ENCODE measurements around the gene FLNB. TPM values are rescaled to one million over a fixed set of nuclear protein-coding genes. Genes with fewer than 3 reads are reported as not detected.

Gene FLNB
- total and polyA plus RNA-seq, 10 of the 15 experiments (the other 5 are each of a cell fraction or from before 2014, with no cell fraction given) = 13.6 to 51.8 (median 26.4) TPM

DNA sequence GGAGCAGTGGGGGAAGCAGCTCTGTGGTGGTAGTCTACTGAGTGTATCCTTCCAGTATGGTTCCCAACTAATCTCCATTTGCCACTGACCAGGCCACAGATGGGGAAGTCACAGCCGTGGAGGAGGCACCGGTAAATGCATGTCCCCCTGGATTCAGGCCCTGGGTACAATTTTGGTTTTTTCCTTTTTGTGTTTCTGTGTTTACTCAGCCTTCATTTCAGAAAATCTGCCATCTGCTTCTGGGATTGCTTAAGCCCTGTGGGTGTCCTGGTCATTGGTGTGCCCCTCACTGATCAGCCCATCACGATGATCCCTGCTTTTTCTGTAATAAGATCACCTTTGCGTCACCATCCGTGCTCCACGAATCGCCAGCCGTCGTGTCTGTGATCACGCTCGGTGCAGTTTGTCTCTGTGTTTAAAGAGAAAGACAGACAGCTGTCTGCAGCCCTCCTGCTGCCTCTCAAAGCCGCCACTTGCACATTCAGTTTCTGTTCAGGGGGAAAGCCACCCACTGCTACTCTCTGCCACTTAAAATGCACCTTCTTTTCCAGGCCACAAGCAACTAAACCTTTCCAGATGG, 133.6 kb downstream of the FLNB start:
- intact Hi-C loops (cut with micrococcal nuclease; ENCODE audit: unreplicated experiment) (no loop called here), in situ Hi-C loops (cut with MboI) (no loop called here)
- WGBS (ENCODE audit: insufficient coverage, insufficient replicate concordance, low lambda C conversion rate, missing lambda C conversion rate) = 82% methylated on average over 12 of the region's 12 CpGs
- TF ChIP-seq, protein P1, sequence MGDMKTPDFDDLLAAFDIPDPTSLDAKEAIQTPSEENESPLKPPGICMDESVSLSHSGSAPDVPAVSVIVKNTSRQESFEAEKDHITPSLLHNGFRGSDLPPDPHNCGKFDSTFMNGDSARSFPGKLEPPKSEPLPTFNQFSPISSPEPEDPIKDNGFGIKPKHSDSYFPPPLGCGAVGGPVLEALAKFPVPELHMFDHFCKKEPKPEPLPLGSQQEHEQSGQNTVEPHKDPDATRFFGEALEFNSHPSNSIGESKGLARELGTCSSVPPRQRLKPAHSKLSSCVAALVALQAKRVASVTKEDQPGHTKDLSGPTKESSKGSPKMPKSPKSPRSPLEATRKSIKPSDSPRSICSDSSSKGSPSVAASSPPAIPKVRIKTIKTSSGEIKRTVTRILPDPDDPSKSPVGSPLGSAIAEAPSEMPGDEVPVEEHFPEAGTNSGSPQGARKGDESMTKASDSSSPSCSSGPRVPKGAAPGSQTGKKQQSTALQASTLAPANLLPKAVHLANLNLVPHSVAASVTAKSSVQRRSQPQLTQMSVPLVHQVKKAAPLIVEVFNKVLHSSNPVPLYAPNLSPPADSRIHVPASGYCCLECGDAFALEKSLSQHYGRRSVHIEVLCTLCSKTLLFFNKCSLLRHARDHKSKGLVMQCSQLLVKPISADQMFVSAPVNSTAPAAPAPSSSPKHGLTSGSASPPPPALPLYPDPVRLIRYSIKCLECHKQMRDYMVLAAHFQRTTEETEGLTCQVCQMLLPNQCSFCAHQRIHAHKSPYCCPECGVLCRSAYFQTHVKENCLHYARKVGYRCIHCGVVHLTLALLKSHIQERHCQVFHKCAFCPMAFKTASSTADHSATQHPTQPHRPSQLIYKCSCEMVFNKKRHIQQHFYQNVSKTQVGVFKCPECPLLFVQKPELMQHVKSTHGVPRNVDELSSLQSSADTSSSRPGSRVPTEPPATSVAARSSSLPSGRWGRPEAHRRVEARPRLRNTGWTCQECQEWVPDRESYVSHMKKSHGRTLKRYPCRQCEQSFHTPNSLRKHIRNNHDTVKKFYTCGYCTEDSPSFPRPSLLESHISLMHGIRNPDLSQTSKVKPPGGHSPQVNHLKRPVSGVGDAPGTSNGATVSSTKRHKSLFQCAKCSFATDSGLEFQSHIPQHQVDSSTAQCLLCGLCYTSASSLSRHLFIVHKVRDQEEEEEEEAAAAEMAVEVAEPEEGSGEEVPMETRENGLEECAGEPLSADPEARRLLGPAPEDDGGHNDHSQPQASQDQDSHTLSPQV (IDR thresholded peaks at IDR 0.05) = no peak
- TF ChIP-seq DPF2 (IDR thresholded peaks at IDR 0.05) = no peak
- TF ChIP-seq ZNF24 (IDR thresholded peaks at IDR 0.05) = no peak
- no peak for TF ChIP-seq RBBP5 (conservative IDR thresholded peaks at IDR 0.05)
- no peak for TF ChIP-seq TAF1 (IDR thresholded peaks at IDR 0.05; ENCODE audit: borderline replicate concordance, low read depth, low read length)
- TF ChIP-seq, protein P2, sequence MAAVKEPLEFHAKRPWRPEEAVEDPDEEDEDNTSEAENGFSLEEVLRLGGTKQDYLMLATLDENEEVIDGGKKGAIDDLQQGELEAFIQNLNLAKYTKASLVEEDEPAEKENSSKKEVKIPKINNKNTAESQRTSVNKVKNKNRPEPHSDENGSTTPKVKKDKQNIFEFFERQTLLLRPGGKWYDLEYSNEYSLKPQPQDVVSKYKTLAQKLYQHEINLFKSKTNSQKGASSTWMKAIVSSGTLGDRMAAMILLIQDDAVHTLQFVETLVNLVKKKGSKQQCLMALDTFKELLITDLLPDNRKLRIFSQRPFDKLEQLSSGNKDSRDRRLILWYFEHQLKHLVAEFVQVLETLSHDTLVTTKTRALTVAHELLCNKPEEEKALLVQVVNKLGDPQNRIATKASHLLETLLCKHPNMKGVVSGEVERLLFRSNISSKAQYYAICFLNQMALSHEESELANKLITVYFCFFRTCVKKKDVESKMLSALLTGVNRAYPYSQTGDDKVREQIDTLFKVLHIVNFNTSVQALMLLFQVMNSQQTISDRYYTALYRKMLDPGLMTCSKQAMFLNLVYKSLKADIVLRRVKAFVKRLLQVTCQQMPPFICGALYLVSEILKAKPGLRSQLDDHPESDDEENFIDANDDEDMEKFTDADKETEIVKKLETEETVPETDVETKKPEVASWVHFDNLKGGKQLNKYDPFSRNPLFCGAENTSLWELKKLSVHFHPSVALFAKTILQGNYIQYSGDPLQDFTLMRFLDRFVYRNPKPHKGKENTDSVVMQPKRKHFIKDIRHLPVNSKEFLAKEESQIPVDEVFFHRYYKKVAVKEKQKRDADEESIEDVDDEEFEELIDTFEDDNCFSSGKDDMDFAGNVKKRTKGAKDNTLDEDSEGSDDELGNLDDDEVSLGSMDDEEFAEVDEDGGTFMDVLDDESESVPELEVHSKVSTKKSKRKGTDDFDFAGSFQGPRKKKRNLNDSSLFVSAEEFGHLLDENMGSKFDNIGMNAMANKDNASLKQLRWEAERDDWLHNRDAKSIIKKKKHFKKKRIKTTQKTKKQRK (IDR thresholded peaks at IDR 0.05; ENCODE audit: low read depth, low read length) = no peak
- TF ChIP-seq, protein P3, sequence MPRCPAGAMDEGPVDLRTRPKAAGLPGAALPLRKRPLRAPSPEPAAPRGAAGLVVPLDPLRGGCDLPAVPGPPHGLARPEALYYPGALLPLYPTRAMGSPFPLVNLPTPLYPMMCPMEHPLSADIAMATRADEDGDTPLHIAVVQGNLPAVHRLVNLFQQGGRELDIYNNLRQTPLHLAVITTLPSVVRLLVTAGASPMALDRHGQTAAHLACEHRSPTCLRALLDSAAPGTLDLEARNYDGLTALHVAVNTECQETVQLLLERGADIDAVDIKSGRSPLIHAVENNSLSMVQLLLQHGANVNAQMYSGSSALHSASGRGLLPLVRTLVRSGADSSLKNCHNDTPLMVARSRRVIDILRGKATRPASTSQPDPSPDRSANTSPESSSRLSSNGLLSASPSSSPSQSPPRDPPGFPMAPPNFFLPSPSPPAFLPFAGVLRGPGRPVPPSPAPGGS (IDR thresholded peaks at IDR 0.05; ENCODE audit: borderline replicate concordance, insufficient read depth, low read depth, low read length, poor library complexity, severe bottlenecking) = no peak
- TF ChIP-seq, protein P4, sequence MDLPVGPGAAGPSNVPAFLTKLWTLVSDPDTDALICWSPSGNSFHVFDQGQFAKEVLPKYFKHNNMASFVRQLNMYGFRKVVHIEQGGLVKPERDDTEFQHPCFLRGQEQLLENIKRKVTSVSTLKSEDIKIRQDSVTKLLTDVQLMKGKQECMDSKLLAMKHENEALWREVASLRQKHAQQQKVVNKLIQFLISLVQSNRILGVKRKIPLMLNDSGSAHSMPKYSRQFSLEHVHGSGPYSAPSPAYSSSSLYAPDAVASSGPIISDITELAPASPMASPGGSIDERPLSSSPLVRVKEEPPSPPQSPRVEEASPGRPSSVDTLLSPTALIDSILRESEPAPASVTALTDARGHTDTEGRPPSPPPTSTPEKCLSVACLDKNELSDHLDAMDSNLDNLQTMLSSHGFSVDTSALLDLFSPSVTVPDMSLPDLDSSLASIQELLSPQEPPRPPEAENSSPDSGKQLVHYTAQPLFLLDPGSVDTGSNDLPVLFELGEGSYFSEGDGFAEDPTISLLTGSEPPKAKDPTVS (IDR thresholded peaks at IDR 0.05; ENCODE audit: low read depth, low read length) = no peak
- TF ChIP-seq HDAC6 (IDR thresholded peaks at IDR 0.05; ENCODE audit: unreplicated experiment) = no peak
- no peak for TF ChIP-seq NFYB (IDR thresholded peaks at IDR 0.05; ENCODE audit: insufficient read depth, low read depth, low read length)
- no peak for TF ChIP-seq KDM1A (IDR thresholded peaks at IDR 0.05; ENCODE audit: borderline replicate concordance)
- TF ChIP-seq MTA3 (IDR thresholded peaks at IDR 0.05; ENCODE audit: borderline replicate concordance, low read length) = no peak
- no peak for TF ChIP-seq NR2C1 (IDR thresholded peaks at IDR 0.05)
- TF ChIP-seq ZNF384 (IDR thresholded peaks at IDR 0.05; ENCODE audit: borderline replicate concordance, low read depth, low read length) = no peak
- FAIRE-seq = no peak
- Histone ChIP-seq H3K27me3 (replicated peaks in 1 of 2; ENCODE audit: control insufficient read depth in 2 of 2, insufficient read depth in 2 of 2, low read length in 1 of 2) (no peaks in the 10 kb centered on the region), H3K4me2 (ENCODE audit: control insufficient read depth, insufficient read depth) (no peak overlapping the region), H3K36me3 (ENCODE audit: control insufficient read depth in 2 of 2, insufficient read depth in 2 of 2, low read length in 1 of 2) (peaks cover 11 to 12% of the 10 kb centered on the region in 2 experiments), H3K9ac (ENCODE audit: control insufficient read depth, insufficient read depth, low read length) (no peak overlapping the region), H3K4me3 (no peak overlapping the region), H3K79me2 (ENCODE audit: control insufficient read depth, insufficient read depth, low read length) (no peaks in the 10 kb centered on the region), H3K9me3 (replicated peaks; ENCODE audit: control insufficient read depth, insufficient read depth, low read length) (no peaks in the 10 kb centered on the region), H2AFZ (ENCODE audit: control insufficient read depth, low read depth, low read length) (no peak overlapping the region), H3K27ac (ENCODE audit: control insufficient read depth, insufficient read depth) (no peak overlapping the region), H4K20me1 (ENCODE audit: control insufficient read depth, insufficient read depth) (no peaks in the 10 kb centered on the region), H3K4me1 (ENCODE audit: control insufficient read depth, insufficient read depth, low read length) (no peaks in the 10 kb centered on the region)
- SMC1A ChIA-PET (ENCODE audit: uncharacterized antibody, unreplicated experiment) = no interaction called here
- no peak for DNase-seq (ENCODE audit: low read depth, low spot score)
- CTCF ChIA-PET = interaction anchor here (0.6 kb wide), 1 partner anchor 1866 kb away, joined by 3 read pairs; no protein-coding TSS in a partner anchor
- no peak for ATAC-seq
- POLR2A ChIA-PET = no interaction called here
- RAD21 ChIA-PET (ENCODE audit: unreplicated experiment) = no interaction called here
- BruUV-seq (replicated peaks) = no TSS peak

All from GM12878 (cell line).